GM10248 (cell line): Measurements from ENCODE around the gene ASB10.

ENCODE experiments used
- CTCF ChIA-PET: fragments of 300-600 bp; sonication (Branson Sonifier 250); formaldehyde crosslinking; extraction: SDS; loops from one replicate; lab custom pipeline; 2021; ENCODE audit warnings: antibody characterized with exemption; lab: Yijun Ruan, JAX
- POLR2A ChIA-PET: fragments of 350-650 bp; sonication (Branson Sonifier 250); formaldehyde crosslinking; extraction: SDS; loops from one replicate; lab custom pipeline; 2020; ENCODE audit warnings: antibody characterized with exemption; lab: Yijun Ruan, JAX
- DNase-seq: peaks from one replicate; pipeline ENCODE4 v3.0.0; 2012; ENCODE audit errors: extremely low spot score
- TF ChIP-seq, protein P1 (sequence below): IDR thresholded peaks from 2 replicates; pipeline ENCODE4 v1.5.1; 2012; ENCODE audit warnings: mild to moderate bottlenecking, low read depth; ENCODE audit errors: extremely low read depth, missing control alignments, control extremely low read depth

The ASB10 gene

DNA sequence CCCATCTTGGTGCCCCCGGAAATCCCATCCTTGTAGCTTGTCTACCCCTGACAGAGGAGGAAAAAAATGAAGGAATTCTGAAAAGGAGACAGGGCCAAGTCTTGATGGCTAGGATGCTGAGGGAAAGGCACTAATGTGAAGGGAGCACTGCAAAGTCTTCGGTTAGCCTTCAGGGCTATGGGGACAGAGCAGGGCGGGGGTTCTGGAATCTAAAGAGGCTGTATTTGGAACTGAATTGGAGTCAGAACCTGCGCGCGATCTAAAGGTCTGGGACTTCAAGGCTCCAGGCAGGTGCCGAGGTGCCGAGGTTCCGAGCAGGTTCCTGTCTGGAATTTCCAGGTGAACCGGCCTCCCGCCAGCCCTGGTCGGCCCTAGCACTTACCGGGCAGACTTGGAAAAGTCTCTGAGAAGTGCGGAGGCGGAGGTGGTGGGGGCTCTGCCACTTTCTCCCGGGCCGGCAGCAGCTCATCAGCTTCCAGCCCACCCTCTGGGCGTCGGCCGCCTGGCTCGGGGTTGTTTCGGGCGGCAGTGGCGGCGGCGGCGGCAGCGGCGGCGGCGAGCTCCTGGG, 20.3 kb downstream of the ASB10 start:
- POLR2A ChIA-PET, result no interaction called here
- TF ChIP-seq, protein P1, sequence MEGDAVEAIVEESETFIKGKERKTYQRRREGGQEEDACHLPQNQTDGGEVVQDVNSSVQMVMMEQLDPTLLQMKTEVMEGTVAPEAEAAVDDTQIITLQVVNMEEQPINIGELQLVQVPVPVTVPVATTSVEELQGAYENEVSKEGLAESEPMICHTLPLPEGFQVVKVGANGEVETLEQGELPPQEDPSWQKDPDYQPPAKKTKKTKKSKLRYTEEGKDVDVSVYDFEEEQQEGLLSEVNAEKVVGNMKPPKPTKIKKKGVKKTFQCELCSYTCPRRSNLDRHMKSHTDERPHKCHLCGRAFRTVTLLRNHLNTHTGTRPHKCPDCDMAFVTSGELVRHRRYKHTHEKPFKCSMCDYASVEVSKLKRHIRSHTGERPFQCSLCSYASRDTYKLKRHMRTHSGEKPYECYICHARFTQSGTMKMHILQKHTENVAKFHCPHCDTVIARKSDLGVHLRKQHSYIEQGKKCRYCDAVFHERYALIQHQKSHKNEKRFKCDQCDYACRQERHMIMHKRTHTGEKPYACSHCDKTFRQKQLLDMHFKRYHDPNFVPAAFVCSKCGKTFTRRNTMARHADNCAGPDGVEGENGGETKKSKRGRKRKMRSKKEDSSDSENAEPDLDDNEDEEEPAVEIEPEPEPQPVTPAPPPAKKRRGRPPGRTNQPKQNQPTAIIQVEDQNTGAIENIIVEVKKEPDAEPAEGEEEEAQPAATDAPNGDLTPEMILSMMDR, result no peak
- no peak for DNase-seq
- CTCF ChIA-PET, result interaction anchor here (1.2 to 4.1 kb wide), 8 partner anchors 9 to 269 kb away, joined by 3 to 19 read pairs (median 10); no protein-coding TSS in a partner anchor

DNA sequence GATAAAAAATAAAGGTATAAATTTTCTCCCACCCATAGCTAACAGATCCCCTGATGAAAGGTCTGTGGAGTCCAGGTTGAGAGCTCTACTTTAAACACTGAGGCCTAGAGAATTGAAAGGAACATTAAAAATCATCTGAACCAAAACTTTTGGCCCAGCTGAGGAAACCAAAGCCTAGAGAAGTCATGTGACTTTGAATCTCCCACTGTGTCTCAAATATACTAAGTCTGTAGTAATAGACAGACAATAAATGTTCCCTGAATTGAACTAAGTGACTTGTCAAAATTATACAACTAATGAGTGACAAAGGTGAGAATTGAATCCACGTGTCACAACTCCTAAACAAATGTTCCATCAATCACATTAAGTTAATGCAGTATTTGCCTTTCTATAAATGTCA, 25.3 kb downstream of the ASB10 start:
- no peak for DNase-seq
- ChIA-PET POLR2A (no interaction called here), CTCF (interaction anchor here (2.0 to 2.5 kb wide), 4 partner anchors 10 to 83 kb away, joined by 6 to 11 read pairs (median 8); no protein-coding TSS in a partner anchor)
- TF ChIP-seq, protein P1, result no peak

DNA sequence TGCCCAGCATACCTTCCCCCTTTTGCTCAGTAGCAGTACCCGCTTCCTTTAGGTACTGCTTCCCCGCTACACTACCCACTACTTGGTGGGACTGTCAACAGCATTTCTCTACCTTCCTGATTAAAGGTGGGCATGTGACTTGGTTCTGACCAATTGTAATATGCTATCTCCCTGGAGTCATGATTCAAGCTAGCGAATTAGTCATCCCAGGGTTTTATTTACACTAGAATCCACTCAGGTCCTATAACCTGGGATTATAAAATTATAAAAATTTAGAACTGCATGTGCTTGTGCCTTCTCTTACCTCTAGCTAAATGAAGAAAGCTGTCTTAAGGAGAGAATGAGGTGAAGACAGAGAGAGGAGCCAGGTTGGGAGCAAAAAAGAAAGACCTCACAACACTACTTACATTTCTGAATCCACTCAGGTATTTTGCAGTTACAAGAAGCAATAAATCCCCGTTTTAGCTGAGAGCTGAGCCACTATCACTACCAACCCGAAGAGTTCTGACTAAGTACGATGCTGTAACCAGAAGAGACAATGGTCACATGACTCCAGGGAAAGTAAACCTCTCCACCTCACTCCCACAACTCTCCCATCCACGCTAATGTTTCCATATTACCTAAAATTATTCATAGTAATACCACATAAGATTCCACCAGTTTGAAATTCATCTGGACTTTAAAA, 29.3 kb downstream of the ASB10 start:
- ChIA-PET CTCF (interaction anchor here (1.0 to 2.4 kb wide), 6 partner anchors 8 to 86 kb away, joined by 3 to 12 read pairs (median 6); no protein-coding TSS in a partner anchor), POLR2A (no interaction called here)
- no peak for DNase-seq
- TF ChIP-seq, protein P1, result no peak

GRCh38 chr7:151152643-151153513, 34.2 kb downstream of the ASB10 start:
- DNase-seq, result no peak
- CTCF ChIA-PET, result interaction anchor here (0.6 to 2.1 kb wide), 3 partner anchors 17 to 29 kb away, joined by 3 to 7 read pairs (median 3); no protein-coding TSS in a partner anchor

DNA sequence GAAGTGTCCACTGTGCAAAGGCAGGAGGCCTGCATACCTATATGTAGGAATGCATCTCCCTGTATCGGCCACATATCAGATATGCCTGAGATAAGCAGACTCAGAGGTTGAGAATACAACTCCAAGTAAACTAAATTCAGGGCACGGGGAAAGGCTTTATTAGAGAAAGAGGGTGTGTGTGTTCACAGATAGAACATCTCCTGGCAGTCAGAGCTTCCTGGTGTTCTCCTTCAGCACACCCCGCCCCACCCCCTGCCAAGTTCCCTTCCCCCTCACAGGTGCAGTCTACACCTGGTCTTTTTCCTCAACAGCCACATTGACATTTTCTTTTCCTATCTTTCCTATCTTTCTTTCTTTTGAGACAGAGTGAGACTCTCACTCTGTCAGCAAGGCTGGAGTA, 36.7 kb downstream of the ASB10 start:
- POLR2A ChIA-PET, result no interaction called here
- no peak for DNase-seq
- CTCF ChIA-PET, result interaction anchor here (0.8 to 2.1 kb wide), 4 partner anchors 19 to 39 kb away, joined by 3 to 4 read pairs (median 4); no protein-coding TSS in a partner anchor
- TF ChIP-seq, protein P1, result no peak

More at GRCh38 chr7:151152643-151153513, 34.2 kb downstream of the ASB10 start:
- POLR2A ChIA-PET, result no interaction called here
- TF ChIP-seq, protein P1, result no peak
